ENCODE measurements around the gene PTH1R.

DNA sequence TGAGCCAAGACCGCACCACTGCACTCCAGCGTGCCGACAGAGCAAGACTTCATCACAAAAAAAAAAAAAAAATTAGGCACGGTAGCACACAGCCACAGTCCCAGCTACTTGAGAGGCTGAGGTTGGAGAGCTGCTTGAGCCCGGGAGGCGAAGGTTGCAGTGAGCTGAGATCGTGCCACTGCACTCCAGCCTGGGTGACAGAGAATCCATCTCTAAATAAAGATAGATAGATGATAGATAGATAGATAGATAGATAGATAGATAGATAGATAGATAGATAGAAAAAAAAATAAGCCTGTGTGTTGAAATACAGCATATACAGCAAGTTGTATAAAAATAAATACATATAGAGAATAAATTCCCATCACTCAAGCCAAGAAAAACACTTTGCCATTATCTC lies 37.3 kb downstream of the PTH1R start:
- no peak for TF ChIP-seq EGR1 (IDR thresholded peaks at IDR 0.05)
- TF ChIP-seq CEBPB (IDR thresholded peaks at IDR 0.05), result no peak
- TF ChIP-seq, protein P1, sequence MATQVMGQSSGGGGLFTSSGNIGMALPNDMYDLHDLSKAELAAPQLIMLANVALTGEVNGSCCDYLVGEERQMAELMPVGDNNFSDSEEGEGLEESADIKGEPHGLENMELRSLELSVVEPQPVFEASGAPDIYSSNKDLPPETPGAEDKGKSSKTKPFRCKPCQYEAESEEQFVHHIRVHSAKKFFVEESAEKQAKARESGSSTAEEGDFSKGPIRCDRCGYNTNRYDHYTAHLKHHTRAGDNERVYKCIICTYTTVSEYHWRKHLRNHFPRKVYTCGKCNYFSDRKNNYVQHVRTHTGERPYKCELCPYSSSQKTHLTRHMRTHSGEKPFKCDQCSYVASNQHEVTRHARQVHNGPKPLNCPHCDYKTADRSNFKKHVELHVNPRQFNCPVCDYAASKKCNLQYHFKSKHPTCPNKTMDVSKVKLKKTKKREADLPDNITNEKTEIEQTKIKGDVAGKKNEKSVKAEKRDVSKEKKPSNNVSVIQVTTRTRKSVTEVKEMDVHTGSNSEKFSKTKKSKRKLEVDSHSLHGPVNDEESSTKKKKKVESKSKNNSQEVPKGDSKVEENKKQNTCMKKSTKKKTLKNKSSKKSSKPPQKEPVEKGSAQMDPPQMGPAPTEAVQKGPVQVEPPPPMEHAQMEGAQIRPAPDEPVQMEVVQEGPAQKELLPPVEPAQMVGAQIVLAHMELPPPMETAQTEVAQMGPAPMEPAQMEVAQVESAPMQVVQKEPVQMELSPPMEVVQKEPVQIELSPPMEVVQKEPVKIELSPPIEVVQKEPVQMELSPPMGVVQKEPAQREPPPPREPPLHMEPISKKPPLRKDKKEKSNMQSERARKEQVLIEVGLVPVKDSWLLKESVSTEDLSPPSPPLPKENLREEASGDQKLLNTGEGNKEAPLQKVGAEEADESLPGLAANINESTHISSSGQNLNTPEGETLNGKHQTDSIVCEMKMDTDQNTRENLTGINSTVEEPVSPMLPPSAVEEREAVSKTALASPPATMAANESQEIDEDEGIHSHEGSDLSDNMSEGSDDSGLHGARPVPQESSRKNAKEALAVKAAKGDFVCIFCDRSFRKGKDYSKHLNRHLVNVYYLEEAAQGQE (IDR thresholded peaks at IDR 0.05; ENCODE audit: low read depth), result no peak
- TF ChIP-seq EP300 (IDR thresholded peaks at IDR 0.05; ENCODE audit: borderline replicate concordance), result no peak
- no peak for TF ChIP-seq CREB1 (IDR thresholded peaks at IDR 0.05; ENCODE audit: low read depth)
- TF ChIP-seq, protein P2, sequence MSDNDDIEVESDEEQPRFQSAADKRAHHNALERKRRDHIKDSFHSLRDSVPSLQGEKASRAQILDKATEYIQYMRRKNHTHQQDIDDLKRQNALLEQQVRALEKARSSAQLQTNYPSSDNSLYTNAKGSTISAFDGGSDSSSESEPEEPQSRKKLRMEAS (IDR thresholded peaks at IDR 0.05), result no peak
- no peak for TF ChIP-seq YY1 (IDR thresholded peaks at IDR 0.05; ENCODE audit: low read depth)
- no peak for TF ChIP-seq FOXM1 (IDR thresholded peaks at IDR 0.05; ENCODE audit: borderline replicate concordance, low read depth)
- no peak for TF ChIP-seq TEAD4 (IDR thresholded peaks at IDR 0.05)

Data from Ishikawa (cell line).